ENCODE data around the gene BTN3A1.
"Not testable (repeated sequence)": the region's sequence is repeated elsewhere in the genome, so short reads cannot be mapped to it uniquely, and the experiment has no call there.

The BTN3A1 gene

GRCh38 chr6:26401987-26402658 lies at the start of gene BTN3A1:
BTN3A1 (plus strand) TSS chr6:26402275; CDS start chr6:26405564, 3,289 bp downstream.
- DNase-seq: peak; percentile 72

GRCh38 chr6:26352315-26352714 lies 49.8 kb upstream of the BTN3A1 start:
- no peak for DNase-seq

- no peak for DNase-seq
These were observed 47.9 kb upstream of the BTN3A1 start for GRCh38 chr6:26354162-26354561.

- no peak for DNase-seq
These were observed 46.7 kb upstream of the BTN3A1 start for GRCh38 chr6:26355366-26355765.

GRCh38 chr6:26357543-26357942 lies 44.5 kb upstream of the BTN3A1 start:
- not testable (repeated sequence) for DNase-seq

- no peak for DNase-seq
These were observed 43.5 kb upstream of the BTN3A1 start for GRCh38 chr6:26358511-26358981.

GRCh38 chr6:26359765-26360164 lies 42.3 kb upstream of the BTN3A1 start:
- DNase-seq: no peak

- no peak for DNase-seq
These were observed 41.3 kb upstream of the BTN3A1 start for GRCh38 chr6:26360451-26361416.

- no peak for DNase-seq
These were observed 40.5 kb upstream of the BTN3A1 start for GRCh38 chr6:26361544-26361943.

- no peak for DNase-seq
These were observed 39.8 kb upstream of the BTN3A1 start for GRCh38 chr6:26362093-26362835.

GRCh38 chr6:26362836-26363220 lies 39.2 kb upstream of the BTN3A1 start:
- DNase-seq: no peak

GRCh38 chr6:26363882-26364701 lies 38.0 kb upstream of the BTN3A1 start:
- DNase-seq: peak; percentile 52

- DNase-seq: no peak
These were observed 36.5 kb upstream of the BTN3A1 start for GRCh38 chr6:26365633-26365995.

GRCh38 chr6:26366504-26366903 lies 35.6 kb upstream of the BTN3A1 start:
- no peak for DNase-seq

GRCh38 chr6:26367114-26367513 lies 35.0 kb upstream of the BTN3A1 start:
- no peak for DNase-seq

GRCh38 chr6:26371813-26372212 lies 30.3 kb upstream of the BTN3A1 start:
- not testable (repeated sequence) for DNase-seq

GRCh38 chr6:26372308-26373144 lies 29.5 kb upstream of the BTN3A1 start:
- DNase-seq: no peak

- DNase-seq: no peak
These were observed 26.8 kb upstream of the BTN3A1 start for GRCh38 chr6:26375270-26375669.

- no peak for DNase-seq
These were observed 24.4 kb upstream of the BTN3A1 start for GRCh38 chr6:26377719-26378118.

- not testable (repeated sequence) for DNase-seq
These were observed 23.9 kb upstream of the BTN3A1 start for GRCh38 chr6:26378143-26378542.

- no peak for DNase-seq
These were observed 22.8 kb upstream of the BTN3A1 start for GRCh38 chr6:26379292-26379691.

Data from fibroblast of skin of right biceps (primary cell).